HepG2 (cell line): ENCODE results near the gene FGF21.

Source experiments
- JUNB ChIP-seq: sonication (generic); formaldehyde crosslinking; IDR thresholded peaks from 2 replicates; pipeline ENCODE4 v1.8.0; 2022; ENCODE audit warnings: missing genetic modification reagents, mild to moderate bottlenecking, borderline replicate concordance
- POLR2A ChIP-seq, 2 experiments: IDR thresholded peaks; 2 replicates each; pipeline ENCODE4 v1.6.1; 2011; ENCODE audit warnings: low read depth in 2 of 2, low read length in 2 of 2, mild to moderate bottlenecking in 1 of 2, moderate library complexity in 1 of 2; ENCODE audit not compliant: insufficient read depth in 1 of 2
- SMC3 ChIP-seq: IDR thresholded peaks from 2 replicates; pipeline ENCODE4 v1.6.1; 2011; ENCODE audit warnings: low read length, improper control_type of control experiment
- TCF12 ChIP-seq, 2 experiments: fragments of 450-650 bp in 1 of 2; sonication (generic) in 1 of 2; formaldehyde crosslinking in 1 of 2; IDR thresholded peaks; 2 replicates each; pipeline versions ENCODE4 v1.6.1 to v1.8.0; 2017 to 2022; ENCODE audit warnings: antibody characterized with exemption in 1 of 2, mild to moderate bottlenecking in 1 of 2, missing genetic modification reagents in 1 of 2, moderate library complexity in 1 of 2

- TF ChIP-seq POLR2A (IDR thresholded peaks at IDR 0.05; ENCODE audit: insufficient read depth in 1 of 2, low read depth in 2 of 2, low read length in 2 of 2) (no peak), JUNB (CRISPR knock-in tag) (no peak), SMC3 (no peak), TCF12 (IDR thresholded peaks at IDR 0.05) (no peak), TCF12 (CRISPR knock-in tag; IDR thresholded peaks at IDR 0.05) (no peak)
These were observed 5.6 kb upstream of the FGF21 start for GRCh38 chr19:48749571-48750198.
